Heart left ventricle (tissue), 13 donors: ENCODE data around the gene ZBTB7B.
A peak's percentile ranks its signal among the peaks of the same experiment; 100 is the strongest.

ENCODE experiments used
- CTCF ChIP-seq, 12 donors: fragments of 200-600 bp; sonication (generic) in 4 of 12; IDR thresholded peaks; one replicate each; pipeline versions ENCODE4 v1.5.0 to v1.8.0; 2018 to 2022; ENCODE audit warnings: antibody characterized with exemption in 12 of 12, mild to moderate bottlenecking in 5 of 12
- POLR2A ChIP-seq, 2 donors: fragments of 450-650 bp; IDR thresholded peaks; one replicate each; pipeline ENCODE4 v1.6.1; 2017; ENCODE audit warnings: antibody characterized with exemption in 2 of 2, mild to moderate bottlenecking in 2 of 2, moderate library complexity in 2 of 2
- donor health status: ischemic (EF 13 %, LVEDD 7.1; RV severe dilation, severe dysfunction).
- donor health status: DM: no; HTN: yes; CAD: no.
- donor health status: DM: no; HTN: no; CAD: no.
- donor health status: ischemic (EF 25% LVEDD 6.9; RV normal size, moderate dysfunction).
- donor health status: ischemic (EF 25% LVEDD 5.7; RV mildly dilated, moderate dysfunction).
- donor health status: ischemic (EF 35%, LVEDD 5.7; RV mildly dilated, moderate dysfunction).
- donor health status: nonischemic (EF 11% LVEDD 7.7; RV severe dilation, severe dysfunction).
- donor health status: DM: yes; HTN: yes; CAD: no.
- donor health status: PGD.
- donor health status: ischemic (EF 29% LVEDD 5.4; RV normal size, mild dysfunction).
- donor health status: nonischemic (EF 23%, LVEDD 6.1; RV moderate dilation, normal function).

GRCh38 chr1:154955718-154956543, 46.7 kb upstream of the ZBTB7B start, which contains the start of gene PBXIP1:
- peak in 8 of 12 donors; percentile 6 to 45 (median 23) for TF ChIP-seq CTCF (IDR thresholded peaks at IDR 0.05)
- peak in 1 of 2 donors; percentile 47 for TF ChIP-seq POLR2A (IDR thresholded peaks at IDR 0.05)
